Vagina (tissue), 2 donors: ENCODE results near the gene LPCAT1.

Experiments
- POLR2A ChIP-seq, 2 donors: fragments of 450-650 bp; IDR thresholded peaks; one replicate each; pipeline ENCODE4 v1.6.1; 2017; ENCODE audit warnings: antibody characterized with exemption in 2 of 2, mild to moderate bottlenecking in 2 of 2, moderate library complexity in 2 of 2
- TF ChIP-seq, protein P1 (sequence below), 3 experiments: fragments of 450-650 bp in 2 of 3; fragments of 200-600 bp in 1 of 3; sonication (generic) in 1 of 3; IDR thresholded peaks; one replicate each; pipeline ENCODE4 v1.5.1; 2017 to 2019; ENCODE audit warnings: antibody characterized with exemption in 3 of 3, mild to moderate bottlenecking in 2 of 3, moderate library complexity in 2 of 3

- TF ChIP-seq, protein P1, sequence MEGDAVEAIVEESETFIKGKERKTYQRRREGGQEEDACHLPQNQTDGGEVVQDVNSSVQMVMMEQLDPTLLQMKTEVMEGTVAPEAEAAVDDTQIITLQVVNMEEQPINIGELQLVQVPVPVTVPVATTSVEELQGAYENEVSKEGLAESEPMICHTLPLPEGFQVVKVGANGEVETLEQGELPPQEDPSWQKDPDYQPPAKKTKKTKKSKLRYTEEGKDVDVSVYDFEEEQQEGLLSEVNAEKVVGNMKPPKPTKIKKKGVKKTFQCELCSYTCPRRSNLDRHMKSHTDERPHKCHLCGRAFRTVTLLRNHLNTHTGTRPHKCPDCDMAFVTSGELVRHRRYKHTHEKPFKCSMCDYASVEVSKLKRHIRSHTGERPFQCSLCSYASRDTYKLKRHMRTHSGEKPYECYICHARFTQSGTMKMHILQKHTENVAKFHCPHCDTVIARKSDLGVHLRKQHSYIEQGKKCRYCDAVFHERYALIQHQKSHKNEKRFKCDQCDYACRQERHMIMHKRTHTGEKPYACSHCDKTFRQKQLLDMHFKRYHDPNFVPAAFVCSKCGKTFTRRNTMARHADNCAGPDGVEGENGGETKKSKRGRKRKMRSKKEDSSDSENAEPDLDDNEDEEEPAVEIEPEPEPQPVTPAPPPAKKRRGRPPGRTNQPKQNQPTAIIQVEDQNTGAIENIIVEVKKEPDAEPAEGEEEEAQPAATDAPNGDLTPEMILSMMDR (IDR thresholded peaks at IDR 0.05), result no peak
- no peak for TF ChIP-seq POLR2A (IDR thresholded peaks at IDR 0.05)
Measured at GRCh38 chr5:1413611-1414241, 110.0 kb downstream of the LPCAT1 start.
